ENCODE results near the gene SF1.

- TF ChIP-seq CTCF (IDR thresholded peaks at IDR 0.05) (no peak), JUN (CRISPR knock-in tag; IDR thresholded peaks at IDR 0.05) (no peak), E2F1 (CRISPR knock-in tag; IDR thresholded peaks at IDR 0.05) (no peak), ATF6 (CRISPR knock-in tag; IDR thresholded peaks at IDR 0.05) (no peak), ATF2 (CRISPR knock-in tag; IDR thresholded peaks at IDR 0.05; ENCODE audit: borderline replicate concordance, low read depth) (no peak), TEAD4 (CRISPR knock-in tag; IDR thresholded peaks at IDR 0.05) (no peak)
Measured at GRCh38 chr11:64778473-64779298, at the start of gene SF1.
